ENCODE measurements around the gene CCDC24.

DNA sequence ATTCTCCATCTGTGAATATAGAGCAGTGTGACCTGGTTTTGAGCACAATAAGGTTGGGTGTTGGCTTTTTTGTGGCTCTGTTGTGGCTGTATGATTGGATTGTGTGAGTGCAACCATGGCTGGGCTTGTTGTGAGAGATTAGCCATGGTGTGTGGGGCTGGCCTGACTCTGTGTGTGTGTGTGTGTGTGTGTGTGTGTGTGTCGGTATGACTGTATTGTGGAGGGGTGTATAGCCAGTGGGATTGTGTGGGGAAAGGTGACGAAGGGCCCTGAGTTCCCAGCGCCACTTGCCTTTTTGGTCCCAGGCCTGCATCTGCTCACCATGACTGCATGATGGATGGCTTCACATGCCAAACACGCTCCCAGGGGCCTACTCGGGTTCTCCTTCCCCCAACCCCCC, 45.8 kb downstream of the CCDC24 start:
- TF ChIP-seq, protein P1, sequence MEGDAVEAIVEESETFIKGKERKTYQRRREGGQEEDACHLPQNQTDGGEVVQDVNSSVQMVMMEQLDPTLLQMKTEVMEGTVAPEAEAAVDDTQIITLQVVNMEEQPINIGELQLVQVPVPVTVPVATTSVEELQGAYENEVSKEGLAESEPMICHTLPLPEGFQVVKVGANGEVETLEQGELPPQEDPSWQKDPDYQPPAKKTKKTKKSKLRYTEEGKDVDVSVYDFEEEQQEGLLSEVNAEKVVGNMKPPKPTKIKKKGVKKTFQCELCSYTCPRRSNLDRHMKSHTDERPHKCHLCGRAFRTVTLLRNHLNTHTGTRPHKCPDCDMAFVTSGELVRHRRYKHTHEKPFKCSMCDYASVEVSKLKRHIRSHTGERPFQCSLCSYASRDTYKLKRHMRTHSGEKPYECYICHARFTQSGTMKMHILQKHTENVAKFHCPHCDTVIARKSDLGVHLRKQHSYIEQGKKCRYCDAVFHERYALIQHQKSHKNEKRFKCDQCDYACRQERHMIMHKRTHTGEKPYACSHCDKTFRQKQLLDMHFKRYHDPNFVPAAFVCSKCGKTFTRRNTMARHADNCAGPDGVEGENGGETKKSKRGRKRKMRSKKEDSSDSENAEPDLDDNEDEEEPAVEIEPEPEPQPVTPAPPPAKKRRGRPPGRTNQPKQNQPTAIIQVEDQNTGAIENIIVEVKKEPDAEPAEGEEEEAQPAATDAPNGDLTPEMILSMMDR (IDR thresholded peaks at IDR 0.05; ENCODE audit: low read length): no peak
- no peak for TF ChIP-seq EZH2phosphoT487 (IDR thresholded peaks at IDR 0.05; ENCODE audit: low read length)

Measured in MM.1S (cell line).